ENCODE measurements around the gene CHD6.

CHD6 gene

DNA sequence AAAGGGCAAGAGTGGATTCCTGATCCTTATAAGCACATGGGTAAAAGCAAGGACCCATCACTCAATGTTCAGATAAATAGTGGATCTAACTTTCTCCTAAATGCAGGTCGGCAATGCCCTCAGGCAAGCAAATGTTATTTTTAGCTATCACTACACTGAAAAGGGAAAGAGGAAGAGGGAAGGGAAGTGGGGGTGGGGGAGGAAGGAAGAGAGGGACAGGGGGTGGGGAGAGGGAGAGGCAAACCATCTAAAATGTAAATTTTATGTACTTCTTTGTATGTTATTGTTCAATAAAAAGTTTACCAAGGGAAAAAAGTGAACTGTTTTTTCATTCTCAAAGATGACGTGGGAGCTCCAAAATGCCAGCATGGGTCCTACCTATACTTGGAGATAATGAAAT lies 44.2 kb downstream of the CHD6 start:
- DNase-seq (ENCODE audit: low read depth, low spot score): peak; percentile 8
- Histone ChIP-seq H3K27ac (no peak overlapping the region), H3K4me3 (no peak overlapping the region), H3K9ac (ENCODE audit: insufficient read length) (no peak overlapping the region), H3K9me3 (ENCODE audit: low read depth, low read length) (0 out of 2 replicates have a peak, but pooled peaks cover 3% of the 10 kb centered on the region), H3K36me3 (ENCODE audit: insufficient read depth, low read length) (no peaks in the 10 kb centered on the region)
- TF ChIP-seq EZH2 (IDR thresholded peaks at IDR 0.05) (no peak), POLR2AphosphoS5 (IDR thresholded peaks at IDR 0.05; ENCODE audit: borderline replicate concordance, low read depth, low read length) (no peak), FOXP2 (optimal IDR thresholded peaks at IDR 0.05; ENCODE audit: control extremely low read depth, extremely low read length, insufficient read depth) (no peak)

DNA sequence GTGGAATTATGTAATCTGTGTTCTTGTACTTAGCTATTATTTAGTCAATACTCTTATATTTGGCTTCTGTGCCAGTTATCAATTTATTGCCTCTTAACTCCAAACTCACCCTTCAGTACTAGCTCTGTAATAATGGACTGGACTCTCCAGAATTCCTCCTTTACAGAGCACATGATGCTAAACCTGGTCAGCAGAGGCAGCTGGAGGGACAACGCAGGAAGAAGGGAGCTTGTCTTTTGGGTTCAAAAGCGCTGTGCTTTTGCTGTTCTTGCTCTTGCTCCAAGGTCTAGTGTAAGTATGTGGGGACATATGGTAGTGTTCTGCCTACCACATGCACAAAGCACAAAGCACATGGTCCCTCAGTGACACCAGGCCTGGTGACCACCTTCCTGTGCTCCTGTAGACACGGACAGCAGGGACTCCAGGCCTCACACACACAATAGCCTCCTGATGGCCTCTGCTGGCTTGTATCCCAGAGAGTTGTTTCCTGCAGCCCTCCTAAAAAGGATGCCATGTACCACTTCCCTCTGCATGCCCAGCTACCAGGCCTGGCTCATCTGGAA lies 46.1 kb downstream of the CHD6 start:
- Histone ChIP-seq H3K4me3 (no peak overlapping the region), H3K9me3 (ENCODE audit: low read depth, low read length) (0 out of 2 replicates have a peak, but pooled peaks cover 3% of the 10 kb centered on the region), H3K27ac (no peak overlapping the region), H3K36me3 (ENCODE audit: insufficient read depth, low read length) (peaks cover 3% of the 10 kb centered on the region; the same call in 1 of the 2 replicates), H3K9ac (ENCODE audit: insufficient read length) (no peak overlapping the region)
- DNase-seq (ENCODE audit: low read depth, low spot score): no peak
- TF ChIP-seq FOXP2 (optimal IDR thresholded peaks at IDR 0.05; ENCODE audit: control extremely low read depth, extremely low read length, insufficient read depth) (no peak), EZH2 (IDR thresholded peaks at IDR 0.05) (no peak), POLR2AphosphoS5 (IDR thresholded peaks at IDR 0.05; ENCODE audit: borderline replicate concordance, low read depth, low read length) (no peak)

GRCh38 chr20:41571006-41571405 lies 47.2 kb downstream of the CHD6 start:
- Histone ChIP-seq H3K4me3 (no peak overlapping the region), H3K27ac (no peak overlapping the region), H3K36me3 (ENCODE audit: insufficient read depth, low read length) (peaks cover 7% of the 10 kb centered on the region; the same call in 1 of the 2 replicates), H3K9ac (ENCODE audit: insufficient read length) (no peak overlapping the region), H3K9me3 (ENCODE audit: low read depth, low read length) (0 out of 2 replicates have a peak, but pooled peaks cover 3% of the 10 kb centered on the region)
- TF ChIP-seq POLR2AphosphoS5 (IDR thresholded peaks at IDR 0.05; ENCODE audit: borderline replicate concordance, low read depth, low read length) (no peak), FOXP2 (optimal IDR thresholded peaks at IDR 0.05; ENCODE audit: control extremely low read depth, extremely low read length, insufficient read depth) (no peak), EZH2 (IDR thresholded peaks at IDR 0.05) (no peak)
- DNase-seq (ENCODE audit: low read depth, low spot score): no peak

GRCh38 chr20:41570557-41570956 lies 47.6 kb downstream of the CHD6 start:
- TF ChIP-seq FOXP2 (optimal IDR thresholded peaks at IDR 0.05; ENCODE audit: control extremely low read depth, extremely low read length, insufficient read depth) (no peak), POLR2AphosphoS5 (IDR thresholded peaks at IDR 0.05; ENCODE audit: borderline replicate concordance, low read depth, low read length) (no peak), EZH2 (IDR thresholded peaks at IDR 0.05) (no peak)

GRCh38 chr20:41567615-41568014 lies 50.6 kb downstream of the CHD6 start:
- H3K9me3 ChIP-seq (ENCODE audit: low read depth, low read length): no peaks in the 10 kb centered on the region
- no peak for TF ChIP-seq POLR2AphosphoS5 (IDR thresholded peaks at IDR 0.05; ENCODE audit: borderline replicate concordance, low read depth, low read length)
- no peak for TF ChIP-seq EZH2 (IDR thresholded peaks at IDR 0.05)
- TF ChIP-seq FOXP2 (optimal IDR thresholded peaks at IDR 0.05; ENCODE audit: control extremely low read depth, extremely low read length, insufficient read depth): no peak

More at GRCh38 chr20:41570557-41570956, 47.6 kb downstream of the CHD6 start:
- no peak overlapping the region for H3K27ac ChIP-seq
- H3K36me3 ChIP-seq (ENCODE audit: insufficient read depth, low read length): peaks cover 7% of the 10 kb centered on the region; the same call in 1 of the 2 replicates
- no peak for DNase-seq (ENCODE audit: low read depth, low spot score)
- no peak overlapping the region for H3K4me3 ChIP-seq
- H3K9me3 ChIP-seq (ENCODE audit: low read depth, low read length): 0 out of 2 replicates have a peak, but pooled peaks cover under 1% of the 10 kb centered on the region
- no peak overlapping the region for H3K9ac ChIP-seq (ENCODE audit: insufficient read length)

DNA sequence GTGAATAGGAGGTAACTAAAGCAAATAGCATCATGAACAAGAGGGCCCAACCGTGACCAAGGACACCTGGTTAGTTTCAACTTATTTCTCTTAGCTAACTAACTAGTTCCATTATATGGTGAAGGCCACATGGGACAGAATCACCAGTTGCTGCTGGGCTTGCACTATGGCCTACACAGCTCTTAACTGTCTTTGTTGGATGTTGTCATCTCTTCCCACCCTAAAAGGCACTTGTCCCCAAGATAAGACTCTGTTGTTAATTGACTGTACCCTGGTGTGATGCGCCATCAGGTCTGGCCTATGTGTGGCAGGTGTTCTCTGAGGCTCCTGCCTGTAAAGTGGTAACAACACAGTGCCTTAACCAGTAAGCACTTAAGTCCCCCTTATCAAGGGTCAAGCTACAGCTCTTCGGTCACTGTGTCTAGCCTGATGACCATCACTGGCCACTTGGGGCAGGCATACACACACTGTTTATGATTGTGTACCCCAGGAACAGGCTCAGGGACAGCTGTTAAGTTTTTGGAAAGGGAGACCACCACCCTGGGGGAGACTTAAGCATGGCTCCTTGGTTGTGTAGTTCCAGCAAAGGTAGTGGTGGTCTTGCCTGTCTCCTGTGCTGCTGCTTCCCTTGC lies 51.2 kb downstream of the CHD6 start:
- TF ChIP-seq POLR2AphosphoS5 (IDR thresholded peaks at IDR 0.05; ENCODE audit: borderline replicate concordance, low read depth, low read length) (no peak), FOXP2 (optimal IDR thresholded peaks at IDR 0.05; ENCODE audit: control extremely low read depth, extremely low read length, insufficient read depth) (no peak), EZH2 (IDR thresholded peaks at IDR 0.05) (no peak)
- H3K36me3 ChIP-seq (ENCODE audit: insufficient read depth, low read length): peaks cover 7% of the 10 kb centered on the region; the same call in 1 of the 2 replicates
- H3K4me3 ChIP-seq: no peak overlapping the region
- no peak for DNase-seq (ENCODE audit: low read depth, low spot score)
- no peaks in the 10 kb centered on the region for H3K9me3 ChIP-seq (ENCODE audit: low read depth, low read length)
- no peak overlapping the region for H3K27ac ChIP-seq
- no peak overlapping the region for H3K9ac ChIP-seq (ENCODE audit: insufficient read length)

More at GRCh38 chr20:41567615-41568014, 50.6 kb downstream of the CHD6 start:
- Histone ChIP-seq H3K36me3 (ENCODE audit: insufficient read depth, low read length) (peaks cover 7% of the 10 kb centered on the region; the same call in 1 of the 2 replicates), H3K4me3 (no peak overlapping the region), H3K27ac (no peak overlapping the region), H3K9ac (ENCODE audit: insufficient read length) (no peak overlapping the region)
- no peak for DNase-seq (ENCODE audit: low read depth, low spot score)

GRCh38 chr20:41563087-41563486 lies 55.1 kb downstream of the CHD6 start:
- no peak overlapping the region for H3K9ac ChIP-seq (ENCODE audit: insufficient read length)
- no peaks in the 10 kb centered on the region for H3K9me3 ChIP-seq (ENCODE audit: low read depth, low read length)
- H3K27ac ChIP-seq: no peak overlapping the region
- H3K4me3 ChIP-seq: no peak overlapping the region
- DNase-seq (ENCODE audit: low read depth, low spot score): no peak
- peaks cover 7% of the 10 kb centered on the region; the same call in 1 of the 2 replicates for H3K36me3 ChIP-seq (ENCODE audit: insufficient read depth, low read length)
- TF ChIP-seq EZH2 (IDR thresholded peaks at IDR 0.05): no peak
- TF ChIP-seq POLR2AphosphoS5 (IDR thresholded peaks at IDR 0.05; ENCODE audit: borderline replicate concordance, low read depth, low read length): no peak
- no peak for TF ChIP-seq FOXP2 (optimal IDR thresholded peaks at IDR 0.05; ENCODE audit: control extremely low read depth, extremely low read length, insufficient read depth)

DNA sequence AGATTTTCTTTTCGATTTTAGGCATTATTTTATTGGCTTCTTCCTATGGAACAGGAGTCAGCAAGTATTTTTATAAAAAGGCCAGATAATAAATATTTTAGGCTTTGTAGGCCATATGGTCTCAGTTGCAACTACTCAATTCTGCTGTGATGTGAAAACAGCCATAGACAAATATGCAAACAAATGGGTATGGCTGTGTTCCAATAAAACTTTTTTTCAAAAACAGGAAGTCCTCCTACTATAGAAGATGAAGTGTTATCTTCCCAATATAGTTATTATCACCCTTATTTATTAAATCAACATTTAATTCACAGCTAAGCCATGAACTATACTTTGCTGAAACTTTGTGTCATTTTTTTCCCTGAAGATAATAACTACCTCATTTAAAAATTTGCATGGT lies 57.2 kb downstream of the CHD6 start:
- Histone ChIP-seq H3K9me3 (ENCODE audit: low read depth, low read length) (no peaks in the 10 kb centered on the region), H3K9ac (ENCODE audit: insufficient read length) (no peak overlapping the region), H3K27ac (no peak overlapping the region), H3K4me3 (no peak overlapping the region), H3K36me3 (ENCODE audit: insufficient read depth, low read length) (no peaks in the 10 kb centered on the region)
- no peak for DNase-seq (ENCODE audit: low read depth, low spot score)
- TF ChIP-seq FOXP2 (optimal IDR thresholded peaks at IDR 0.05; ENCODE audit: control extremely low read depth, extremely low read length, insufficient read depth) (no peak), EZH2 (IDR thresholded peaks at IDR 0.05) (no peak), POLR2AphosphoS5 (IDR thresholded peaks at IDR 0.05; ENCODE audit: borderline replicate concordance, low read depth, low read length) (no peak)

Data from SK-N-MC (cell line).